Esophagus muscularis mucosa (tissue), 4 donors: ENCODE results near the gene SMIM28.

Experiments
- CTCF ChIP-seq, 3 experiments: fragments of 200-600 bp in 2 of 3; fragments of 450-650 bp in 1 of 3; sonication (generic) in 2 of 3; IDR thresholded peaks; one replicate each; pipeline ENCODE4 v1.5.1; 2017 to 2019; ENCODE audit warnings: antibody characterized with exemption in 3 of 3, mild to moderate bottlenecking in 2 of 3, moderate library complexity in 1 of 3
- EP300 ChIP-seq: sonication (generic); formaldehyde crosslinking; IDR thresholded peaks from one replicate; pipeline ENCODE4 v1.6.1; 2017; ENCODE audit warnings: antibody characterized with exemption
- POLR2A ChIP-seq: fragments of 450-650 bp; IDR thresholded peaks from one replicate; pipeline ENCODE4 v1.6.1; 2017; ENCODE audit warnings: antibody characterized with exemption, moderate library complexity, mild to moderate bottlenecking, low read depth
- POLR2AphosphoS5 ChIP-seq, 2 donors: sonication (generic); formaldehyde crosslinking; IDR thresholded peaks; one replicate each; pipeline ENCODE4 v1.6.1; 2017; ENCODE audit warnings: antibody characterized with exemption in 2 of 2

- no peak for TF ChIP-seq POLR2A
- TF ChIP-seq POLR2AphosphoS5 (IDR thresholded peaks at IDR 0.05) = no peak
- no peak for TF ChIP-seq CTCF (IDR thresholded peaks at IDR 0.05)
- TF ChIP-seq EP300 = no peak
These were observed 52.8 kb downstream of the SMIM28 start for GRCh38 chr6:138430361-138431145.
